ACC112 (cell line): Measurements from ENCODE around the gene FOXRED2.

Experiments used
- H2AFZ ChIP-seq: fragments of 200-600 bp; sonication (generic); one replicate; pipeline ENCODE4 v1.6.0; 2017; ENCODE audit warnings: antibody characterized with exemption, low read length; ENCODE audit not compliant: unreplicated experiment
- H3K27ac ChIP-seq: fragments of 200-600 bp; sonication (generic); 2 replicates; pipeline ENCODE4 v1.5.1; 2014; ENCODE audit warnings: low read depth, mild to moderate bottlenecking, antibody characterized with exemption, low read length, moderate library complexity
- H3K27me3 ChIP-seq: fragments of 200-600 bp; sonication (generic); 2 replicates; pipeline ENCODE4 v1.6.1; 2014; ENCODE audit warnings: mild to moderate bottlenecking, antibody characterized with exemption, low read length, moderate library complexity, mixed read lengths; ENCODE audit not compliant: insufficient read depth
- H3K36me3 ChIP-seq: fragments of 200-600 bp; sonication (generic); 2 replicates; pipeline ENCODE4 v1.6.1; 2016; ENCODE audit warnings: mild to moderate bottlenecking, antibody characterized with exemption, low read length, moderate library complexity, mixed read lengths; ENCODE audit not compliant: insufficient read depth
- H3K4me1 ChIP-seq: fragments of 200-600 bp; sonication (generic); one replicate; pipeline ENCODE4 v1.6.1; 2016; ENCODE audit warnings: low read length, mixed read lengths; ENCODE audit not compliant: insufficient read depth, unreplicated experiment, control insufficient read depth
- H3K4me3 ChIP-seq: fragments of 200-600 bp; sonication (generic); 2 replicates; pipeline ENCODE4 v1.5.1; 2014; ENCODE audit warnings: mild to moderate bottlenecking, low read depth, low read length
- H3K79me2 ChIP-seq: fragments of 200-600 bp; sonication (generic); one replicate; pipeline ENCODE4 v1.6.0; 2016; ENCODE audit warnings: low read length; ENCODE audit not compliant: control insufficient read depth, unreplicated experiment, insufficient read depth

Gene FOXRED2

GRCh38 chr22:36447632-36448031, 59.2 kb downstream of the FOXRED2 start:
- no peaks in the 10 kb centered on the region for H3K36me3 ChIP-seq
- H2AFZ ChIP-seq: no peak overlapping the region
- H3K4me1 ChIP-seq: peaks cover 4% of the 10 kb centered on the region
- no peaks in the 10 kb centered on the region for H3K79me2 ChIP-seq
- H3K27me3 ChIP-seq: no peaks in the 10 kb centered on the region
- no peak overlapping the region for H3K4me3 ChIP-seq
- H3K27ac ChIP-seq: no peak overlapping the region

DNA sequence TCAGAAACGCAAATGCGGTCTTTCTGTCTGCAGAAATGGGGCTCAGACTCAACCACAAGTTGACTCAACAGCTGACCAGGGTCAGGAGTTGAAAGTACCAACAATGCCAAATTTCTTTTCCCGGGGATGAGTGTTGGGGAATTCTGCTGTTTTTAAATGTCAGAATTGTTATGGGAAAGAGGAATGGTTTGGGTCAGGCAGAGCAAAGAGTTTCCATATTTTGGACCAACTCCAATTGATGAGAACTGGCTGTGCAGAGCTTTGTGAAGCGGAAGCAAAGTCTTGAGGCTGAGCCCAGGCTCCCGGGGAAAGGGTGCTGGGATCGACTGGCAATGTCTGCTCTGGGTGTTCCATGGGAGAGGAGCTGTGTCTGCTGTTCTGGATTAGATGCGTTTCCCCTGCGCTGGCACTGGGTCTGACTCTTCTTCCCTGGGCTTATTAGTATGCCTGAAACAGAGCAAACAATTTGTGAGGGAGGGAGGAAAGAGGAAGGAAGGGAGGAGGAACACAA, 61.6 kb downstream of the FOXRED2 start:
- Histone ChIP-seq H3K4me1 (peaks cover under 1% of the 10 kb centered on the region), H3K27me3 (no peaks in the 10 kb centered on the region), H3K27ac (peak overlapping the region; percentile 57)

GRCh38 chr22:36443198-36443770, 63.6 kb downstream of the FOXRED2 start:
- Histone ChIP-seq H3K27ac (no peak overlapping the region), H3K4me1 (peaks cover 11% of the 10 kb centered on the region), H2AFZ (no peak overlapping the region), H3K27me3 (no peaks in the 10 kb centered on the region), H3K36me3 (no peaks in the 10 kb centered on the region), H3K4me3 (no peak overlapping the region), H3K79me2 (no peaks in the 10 kb centered on the region)

More for the DNA sequence above, 61.6 kb downstream of the FOXRED2 start:
- H3K36me3 ChIP-seq: no peaks in the 10 kb centered on the region
- H2AFZ ChIP-seq: peak overlapping the region; percentile 11
- H3K4me3 ChIP-seq: no peak overlapping the region
- H3K79me2 ChIP-seq: no peaks in the 10 kb centered on the region

DNA sequence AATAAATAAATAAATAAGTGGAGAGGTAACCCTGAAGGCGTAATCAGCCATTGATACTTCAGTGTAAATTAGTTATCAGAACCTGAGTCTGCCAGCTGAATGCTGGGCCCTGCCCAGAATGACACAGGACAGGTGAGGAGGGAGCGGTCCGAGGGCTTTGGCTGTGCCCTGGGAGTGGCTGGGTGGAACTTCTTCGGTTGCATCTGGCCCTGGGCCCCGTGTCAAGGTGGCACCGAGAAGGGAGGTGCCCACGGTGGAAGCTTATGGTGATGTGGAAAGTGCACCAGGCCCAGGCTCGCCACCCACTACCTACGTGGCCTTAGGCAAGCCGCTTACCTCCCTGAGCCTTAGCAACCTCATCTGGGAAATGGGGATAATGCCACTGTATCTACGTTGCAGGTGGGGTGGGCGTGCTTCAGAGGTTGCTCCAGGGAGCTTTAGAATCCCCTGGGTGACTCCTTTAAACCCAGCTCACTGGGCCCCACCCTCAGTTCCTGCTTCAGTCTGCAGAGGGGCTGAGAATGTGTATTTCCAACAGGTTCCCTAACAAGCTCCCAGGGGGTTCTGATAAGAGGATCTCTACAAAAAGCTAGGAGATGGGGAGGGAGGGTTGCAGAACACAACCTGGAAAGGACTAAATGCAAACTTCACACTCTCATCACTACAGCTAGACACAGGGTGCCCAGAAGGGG, 64.2 kb downstream of the FOXRED2 start:
- peaks cover 11% of the 10 kb centered on the region for H3K4me1 ChIP-seq
- H3K79me2 ChIP-seq: no peaks in the 10 kb centered on the region
- H3K27me3 ChIP-seq: no peaks in the 10 kb centered on the region
- H3K4me3 ChIP-seq: no peak overlapping the region
- no peak overlapping the region for H2AFZ ChIP-seq
- H3K27ac ChIP-seq: no peak overlapping the region
- H3K36me3 ChIP-seq: no peaks in the 10 kb centered on the region

- Histone ChIP-seq H3K27me3 (no peaks in the 10 kb centered on the region), H3K27ac (no peak overlapping the region), H3K36me3 (no peaks in the 10 kb centered on the region), H3K79me2 (no peaks in the 10 kb centered on the region), H2AFZ (no peak overlapping the region), H3K4me1 (peaks cover 11% of the 10 kb centered on the region), H3K4me3 (no peak overlapping the region)
These were observed 66.3 kb downstream of the FOXRED2 start for GRCh38 chr22:36440429-36441002.

DNA sequence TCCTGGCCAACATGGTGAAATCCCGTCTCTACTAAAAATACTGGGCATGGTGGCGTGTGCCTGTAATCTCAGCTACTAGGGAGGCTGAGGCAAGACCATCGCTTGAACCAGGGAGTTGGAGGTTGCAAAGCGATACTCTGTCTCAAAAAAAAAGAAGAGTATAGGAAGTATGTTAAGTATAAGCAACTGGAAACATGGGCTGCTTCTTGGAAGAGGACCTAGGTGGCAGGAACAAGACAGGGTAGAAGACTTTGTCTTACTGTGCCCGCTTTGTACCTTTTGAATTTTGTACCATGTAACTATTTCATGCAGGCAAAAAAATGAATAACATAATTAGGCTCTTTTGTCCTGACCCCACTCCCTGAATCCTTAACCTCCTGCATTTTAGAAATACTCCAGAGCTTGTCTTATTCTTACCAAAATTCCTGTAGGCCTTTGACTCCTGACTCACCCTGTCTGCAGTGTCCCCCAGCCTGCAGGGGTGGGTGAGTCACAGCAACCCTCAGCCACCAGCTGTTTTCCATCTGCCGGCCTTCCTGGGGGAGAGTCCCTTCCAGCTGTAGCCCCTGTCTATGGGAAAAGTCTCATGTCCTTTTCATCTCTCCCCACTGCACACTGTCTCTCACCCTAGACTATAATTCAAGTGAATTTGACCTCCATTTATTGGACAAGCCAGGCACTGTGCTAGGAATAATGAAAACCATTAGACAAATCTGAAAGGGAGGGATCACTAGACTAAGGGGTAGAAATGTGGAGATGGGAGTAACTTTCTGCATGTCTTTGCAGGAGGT, 67.2 kb downstream of the FOXRED2 start:
- Histone ChIP-seq H3K27me3 (no peaks in the 10 kb centered on the region), H2AFZ (no peak overlapping the region), H3K4me1 (peaks cover 11% of the 10 kb centered on the region), H3K4me3 (no peak overlapping the region), H3K79me2 (no peaks in the 10 kb centered on the region), H3K36me3 (no peaks in the 10 kb centered on the region), H3K27ac (no peak overlapping the region)
